GM10266 (cell line): Measurements from ENCODE around the gene RGS3.

Source experiments
- DNase-seq: peaks from one replicate; pipeline ENCODE4 v3.0.0; 2012; ENCODE audit errors: extremely low spot score
- TF ChIP-seq, protein P1 (sequence below): IDR thresholded peaks from 2 replicates; pipeline ENCODE4 v1.5.1; 2012; ENCODE audit warnings: mild to moderate bottlenecking, low read depth; ENCODE audit not compliant: control insufficient read depth, insufficient read depth; ENCODE audit errors: missing control alignments

The RGS3 gene

DNA sequence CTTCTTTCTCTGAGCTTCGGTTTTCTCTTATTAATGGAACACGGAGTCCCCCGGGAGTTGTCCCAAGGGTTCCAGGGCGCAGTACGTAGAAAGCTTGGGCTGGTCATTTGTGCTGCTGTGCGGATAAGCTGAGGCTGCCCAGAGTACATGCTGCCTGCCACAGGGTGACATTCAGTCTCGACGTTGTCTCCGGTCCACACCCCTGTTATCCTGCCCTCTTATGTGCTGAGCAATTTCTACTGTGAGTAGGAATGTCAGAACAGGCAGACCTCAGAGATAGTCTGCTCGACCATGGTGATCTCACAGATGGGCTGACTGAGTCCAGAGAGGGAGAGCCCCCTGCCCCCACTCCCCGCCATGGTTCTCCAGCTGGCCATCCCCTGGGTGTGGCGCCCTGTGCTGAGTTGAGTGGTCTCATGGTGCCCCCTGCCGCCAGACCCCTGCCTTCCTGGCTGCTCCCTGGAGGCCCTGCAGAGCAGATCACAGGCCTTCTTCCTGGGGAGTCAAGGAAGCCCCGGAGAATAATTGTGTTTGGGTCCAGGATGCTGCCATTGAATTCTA is 124.0 kb downstream of the RGS3 start:
- no peak for DNase-seq

DNA sequence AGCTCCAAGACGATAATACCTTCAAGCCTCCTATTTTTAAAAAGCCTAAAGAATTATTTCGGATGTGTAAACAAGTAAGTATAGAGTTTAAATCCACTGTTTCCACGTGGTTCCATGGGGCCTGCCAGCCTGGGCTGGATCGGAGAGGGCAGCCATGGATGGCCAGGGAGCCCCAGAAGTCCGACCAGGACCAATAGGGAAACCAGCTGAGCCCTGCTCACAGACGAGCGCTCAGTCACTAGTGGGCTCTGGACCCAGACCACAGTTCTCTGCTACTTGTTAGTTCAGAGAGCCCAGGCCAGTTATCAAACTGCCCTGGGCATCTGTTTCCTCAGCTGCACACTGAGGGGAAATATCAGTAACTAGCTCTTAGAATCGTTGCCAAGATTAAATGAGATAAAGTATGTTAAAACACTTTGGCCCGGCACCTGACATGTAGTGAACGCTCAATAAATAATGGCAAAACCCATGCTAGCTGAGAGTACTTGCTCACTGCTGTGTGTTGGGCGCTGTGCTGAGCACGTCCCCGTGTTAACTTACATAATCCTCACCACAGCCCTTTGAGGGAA is 124.8 kb downstream of the RGS3 start:
- TF ChIP-seq, protein P1, sequence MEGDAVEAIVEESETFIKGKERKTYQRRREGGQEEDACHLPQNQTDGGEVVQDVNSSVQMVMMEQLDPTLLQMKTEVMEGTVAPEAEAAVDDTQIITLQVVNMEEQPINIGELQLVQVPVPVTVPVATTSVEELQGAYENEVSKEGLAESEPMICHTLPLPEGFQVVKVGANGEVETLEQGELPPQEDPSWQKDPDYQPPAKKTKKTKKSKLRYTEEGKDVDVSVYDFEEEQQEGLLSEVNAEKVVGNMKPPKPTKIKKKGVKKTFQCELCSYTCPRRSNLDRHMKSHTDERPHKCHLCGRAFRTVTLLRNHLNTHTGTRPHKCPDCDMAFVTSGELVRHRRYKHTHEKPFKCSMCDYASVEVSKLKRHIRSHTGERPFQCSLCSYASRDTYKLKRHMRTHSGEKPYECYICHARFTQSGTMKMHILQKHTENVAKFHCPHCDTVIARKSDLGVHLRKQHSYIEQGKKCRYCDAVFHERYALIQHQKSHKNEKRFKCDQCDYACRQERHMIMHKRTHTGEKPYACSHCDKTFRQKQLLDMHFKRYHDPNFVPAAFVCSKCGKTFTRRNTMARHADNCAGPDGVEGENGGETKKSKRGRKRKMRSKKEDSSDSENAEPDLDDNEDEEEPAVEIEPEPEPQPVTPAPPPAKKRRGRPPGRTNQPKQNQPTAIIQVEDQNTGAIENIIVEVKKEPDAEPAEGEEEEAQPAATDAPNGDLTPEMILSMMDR = no peak
- DNase-seq = no peak

More for the DNA sequence above, 124.0 kb downstream of the RGS3 start:
- TF ChIP-seq, protein P1 = peak; percentile 16

GRCh38 chr9:113588936-113589335 is 125.4 kb downstream of the RGS3 start:
- no peak for DNase-seq
- TF ChIP-seq, protein P1 = no peak

DNA sequence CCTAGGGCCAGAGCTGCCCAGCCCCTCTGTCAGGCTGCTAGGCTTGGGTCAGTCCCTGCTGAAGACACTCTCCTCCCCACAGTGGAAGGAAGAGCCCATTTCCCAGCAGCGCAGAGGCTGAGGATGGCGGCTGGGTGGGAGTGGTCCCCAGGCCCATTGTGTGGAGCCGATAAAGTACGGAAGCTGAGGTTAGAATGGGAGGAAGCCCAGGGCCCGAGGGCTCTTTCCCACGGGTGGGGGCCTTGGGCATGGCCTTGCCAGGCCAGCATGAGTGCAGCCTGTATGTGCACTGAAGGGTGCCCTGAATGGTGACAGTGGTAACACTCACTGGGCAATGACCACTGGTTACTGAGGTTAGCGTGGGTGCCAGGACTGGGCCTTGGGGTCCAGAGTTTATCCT is 125.9 kb downstream of the RGS3 start:
- DNase-seq = no peak
- TF ChIP-seq, protein P1 = no peak

DNA sequence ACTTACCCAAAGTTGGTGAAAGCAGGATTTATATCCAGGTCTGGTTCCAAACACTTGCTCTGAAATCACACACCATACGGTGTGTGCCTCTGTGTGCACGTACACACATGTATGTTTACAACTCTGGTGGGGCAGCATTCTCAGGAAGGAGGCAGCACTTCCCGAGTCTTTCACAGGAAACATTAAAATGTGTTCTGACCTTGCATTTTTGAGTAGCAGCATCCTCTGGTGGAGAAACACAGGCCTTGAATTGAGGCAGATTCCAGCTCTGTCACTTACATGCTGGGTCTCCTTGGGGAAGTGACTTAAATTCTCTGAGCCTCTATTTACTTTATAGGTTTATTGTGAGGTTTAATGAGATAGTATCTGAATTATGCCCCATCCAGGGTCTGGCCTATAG is 126.4 kb downstream of the RGS3 start:
- no peak for DNase-seq
- TF ChIP-seq, protein P1 = peak; percentile 48

- TF ChIP-seq, protein P1 = no peak
- DNase-seq = no peak
Observed at GRCh38 chr9:113590389-113590788, 126.9 kb downstream of the RGS3 start.
